LNCAP (cell line): ENCODE data around the gene ADSS1.
A peak's percentile ranks its signal among the peaks of the same experiment; 100 is the strongest.

Experiments used
- TF ChIP-seq, protein P1 (sequence below): fragments of 450-650 bp; IDR thresholded peaks from 2 replicates; pipeline ENCODE4 v1.5.1; 2017; ENCODE audit warnings: mild to moderate bottlenecking

Gene ADSS1

DNA sequence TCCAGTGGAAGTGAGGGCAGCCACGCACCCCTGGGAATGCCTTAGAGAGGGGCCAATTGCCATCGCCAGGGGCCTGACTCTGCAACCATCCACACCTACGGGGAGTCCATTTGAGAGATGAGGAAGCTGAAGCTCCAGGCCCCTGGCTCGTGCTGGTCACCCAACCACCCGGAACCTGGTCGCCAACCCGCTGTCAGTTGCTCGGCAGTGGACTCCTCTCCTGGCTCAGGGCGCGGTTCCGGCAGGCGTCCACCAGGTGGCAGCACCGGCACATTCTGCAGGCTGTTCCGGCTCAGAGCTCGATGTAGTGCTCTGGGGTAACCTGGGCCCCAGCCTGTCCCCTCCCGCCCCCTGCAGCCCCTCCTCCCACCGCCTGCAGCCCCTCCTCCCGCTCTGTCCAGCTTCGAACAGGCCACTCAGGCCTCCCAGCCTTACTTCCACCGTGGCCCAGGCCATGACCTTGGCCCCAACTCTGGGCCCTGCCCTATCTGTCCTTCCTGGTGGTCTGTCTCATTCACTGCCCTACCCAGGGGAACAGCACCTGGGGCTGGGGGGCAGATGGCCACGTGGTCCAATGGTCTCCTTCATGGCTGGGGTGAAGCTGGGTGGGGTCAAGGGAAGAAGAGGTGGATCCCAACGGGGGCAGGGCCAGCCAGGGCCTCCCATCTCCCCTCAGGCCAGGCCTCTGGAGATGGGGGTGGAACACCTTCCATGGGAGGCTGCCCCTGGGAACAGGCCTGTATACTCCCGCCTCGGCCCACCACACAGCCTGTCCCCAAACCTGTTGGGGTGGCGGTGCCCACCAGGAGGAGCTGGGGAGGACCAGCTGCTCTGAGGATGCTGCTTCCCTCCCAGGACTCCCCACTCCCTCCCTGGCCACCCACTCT, 44.7 kb downstream of the ADSS1 start:
- TF ChIP-seq, protein P1, sequence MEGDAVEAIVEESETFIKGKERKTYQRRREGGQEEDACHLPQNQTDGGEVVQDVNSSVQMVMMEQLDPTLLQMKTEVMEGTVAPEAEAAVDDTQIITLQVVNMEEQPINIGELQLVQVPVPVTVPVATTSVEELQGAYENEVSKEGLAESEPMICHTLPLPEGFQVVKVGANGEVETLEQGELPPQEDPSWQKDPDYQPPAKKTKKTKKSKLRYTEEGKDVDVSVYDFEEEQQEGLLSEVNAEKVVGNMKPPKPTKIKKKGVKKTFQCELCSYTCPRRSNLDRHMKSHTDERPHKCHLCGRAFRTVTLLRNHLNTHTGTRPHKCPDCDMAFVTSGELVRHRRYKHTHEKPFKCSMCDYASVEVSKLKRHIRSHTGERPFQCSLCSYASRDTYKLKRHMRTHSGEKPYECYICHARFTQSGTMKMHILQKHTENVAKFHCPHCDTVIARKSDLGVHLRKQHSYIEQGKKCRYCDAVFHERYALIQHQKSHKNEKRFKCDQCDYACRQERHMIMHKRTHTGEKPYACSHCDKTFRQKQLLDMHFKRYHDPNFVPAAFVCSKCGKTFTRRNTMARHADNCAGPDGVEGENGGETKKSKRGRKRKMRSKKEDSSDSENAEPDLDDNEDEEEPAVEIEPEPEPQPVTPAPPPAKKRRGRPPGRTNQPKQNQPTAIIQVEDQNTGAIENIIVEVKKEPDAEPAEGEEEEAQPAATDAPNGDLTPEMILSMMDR: peak; percentile 86

DNA sequence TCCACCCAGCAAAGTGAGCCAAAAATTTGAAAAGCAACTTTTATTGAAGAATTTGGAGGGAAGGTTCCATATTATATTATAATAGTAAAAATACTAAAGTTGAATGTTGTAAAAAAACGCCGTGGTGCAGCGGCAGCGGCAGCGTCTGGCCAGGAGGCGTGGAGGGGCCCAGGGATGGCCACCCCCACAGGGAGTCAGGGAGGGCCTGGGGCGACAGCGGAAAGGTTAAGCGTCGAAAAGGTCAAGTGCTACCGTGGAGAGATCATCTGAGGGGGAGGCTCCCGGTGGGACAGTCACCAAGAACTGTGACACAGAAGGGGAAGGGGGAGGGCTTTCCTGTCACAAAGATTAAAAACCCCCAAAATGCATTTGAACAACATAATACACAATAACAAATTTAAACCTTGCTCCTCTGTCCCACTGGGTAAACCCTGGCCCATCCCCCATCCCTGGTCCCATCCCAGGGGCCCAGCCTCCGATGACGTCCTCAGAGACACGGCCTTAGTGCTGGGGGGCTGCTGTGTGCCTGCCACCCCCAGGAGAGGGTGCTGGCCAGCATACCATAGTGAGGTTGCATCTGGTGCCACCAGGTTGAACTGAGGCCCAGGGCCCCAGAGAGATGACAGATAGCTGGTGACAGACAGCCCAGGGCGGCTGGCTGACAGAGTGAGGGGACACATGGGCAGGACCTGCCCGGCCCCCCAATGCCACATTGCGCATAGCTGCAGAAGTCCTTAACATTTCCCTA, 45.5 kb downstream of the ADSS1 start:
- TF ChIP-seq, protein P1: no peak

DNA sequence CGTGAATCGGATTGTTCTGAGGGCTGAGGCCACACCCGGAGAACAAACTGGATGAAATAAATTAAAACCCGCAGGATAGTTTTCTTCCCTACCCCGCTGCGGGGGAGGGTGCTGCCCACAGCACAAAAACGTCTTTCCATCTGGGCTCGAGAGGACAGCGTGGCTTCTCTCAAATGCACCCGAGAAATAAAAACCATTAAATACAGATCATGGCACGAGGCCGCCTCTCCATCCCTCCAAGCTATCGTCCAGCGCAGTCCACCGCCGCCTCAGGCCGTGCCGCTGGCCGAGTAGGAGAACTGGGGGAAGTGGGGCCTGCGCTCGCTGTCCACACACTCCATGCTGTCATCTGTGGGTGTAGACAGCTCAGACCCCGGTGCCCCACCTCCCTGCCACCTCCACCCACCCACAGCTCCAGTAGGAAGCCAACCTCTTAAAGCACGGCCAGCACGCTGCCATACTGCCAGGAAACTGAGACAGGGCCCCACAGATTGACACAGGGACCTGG, 46.1 kb downstream of the ADSS1 start:
- TF ChIP-seq, protein P1: no peak

DNA sequence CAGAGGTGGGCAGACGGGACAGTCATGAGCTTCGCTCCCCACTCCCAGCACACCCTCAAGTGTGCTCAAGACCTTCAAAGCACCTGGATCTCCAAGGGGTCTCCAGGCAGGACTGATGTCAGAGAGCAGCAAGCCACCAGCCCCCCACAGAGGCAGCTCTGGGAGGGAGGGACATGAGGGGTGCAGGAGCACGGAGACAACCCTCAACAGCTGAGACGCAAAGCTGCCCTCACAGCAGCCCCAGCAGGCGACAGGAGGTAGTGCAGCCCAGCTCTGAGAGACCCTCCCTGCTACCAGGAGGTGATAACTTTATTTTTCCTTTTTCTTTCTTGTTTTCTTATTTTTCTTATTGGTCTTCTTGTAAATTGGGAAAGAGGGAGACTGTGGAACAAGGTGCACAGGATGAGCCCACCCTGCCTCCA, 46.8 kb downstream of the ADSS1 start:
- TF ChIP-seq, protein P1: peak; percentile 47

DNA sequence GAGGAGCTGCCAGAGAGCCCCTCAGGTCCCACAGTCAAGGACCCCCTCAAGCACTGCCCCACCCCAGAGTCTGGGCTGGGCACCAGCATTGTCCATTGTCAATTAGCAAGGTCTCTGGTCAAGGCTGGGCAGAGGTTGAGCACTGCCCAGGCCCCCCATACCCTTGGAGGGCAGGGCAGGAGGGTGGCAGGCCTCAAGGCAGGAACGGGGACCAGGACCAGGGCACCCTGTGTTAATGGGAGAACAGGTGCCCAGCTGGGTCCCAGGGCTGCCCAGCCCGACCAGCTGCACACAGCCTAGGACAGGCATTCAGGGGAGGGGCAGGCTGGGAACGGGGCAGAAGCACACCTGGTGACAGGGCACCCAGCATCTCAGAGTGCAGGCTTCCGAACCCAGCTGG, 47.3 kb downstream of the ADSS1 start:
- TF ChIP-seq, protein P1: no peak

DNA sequence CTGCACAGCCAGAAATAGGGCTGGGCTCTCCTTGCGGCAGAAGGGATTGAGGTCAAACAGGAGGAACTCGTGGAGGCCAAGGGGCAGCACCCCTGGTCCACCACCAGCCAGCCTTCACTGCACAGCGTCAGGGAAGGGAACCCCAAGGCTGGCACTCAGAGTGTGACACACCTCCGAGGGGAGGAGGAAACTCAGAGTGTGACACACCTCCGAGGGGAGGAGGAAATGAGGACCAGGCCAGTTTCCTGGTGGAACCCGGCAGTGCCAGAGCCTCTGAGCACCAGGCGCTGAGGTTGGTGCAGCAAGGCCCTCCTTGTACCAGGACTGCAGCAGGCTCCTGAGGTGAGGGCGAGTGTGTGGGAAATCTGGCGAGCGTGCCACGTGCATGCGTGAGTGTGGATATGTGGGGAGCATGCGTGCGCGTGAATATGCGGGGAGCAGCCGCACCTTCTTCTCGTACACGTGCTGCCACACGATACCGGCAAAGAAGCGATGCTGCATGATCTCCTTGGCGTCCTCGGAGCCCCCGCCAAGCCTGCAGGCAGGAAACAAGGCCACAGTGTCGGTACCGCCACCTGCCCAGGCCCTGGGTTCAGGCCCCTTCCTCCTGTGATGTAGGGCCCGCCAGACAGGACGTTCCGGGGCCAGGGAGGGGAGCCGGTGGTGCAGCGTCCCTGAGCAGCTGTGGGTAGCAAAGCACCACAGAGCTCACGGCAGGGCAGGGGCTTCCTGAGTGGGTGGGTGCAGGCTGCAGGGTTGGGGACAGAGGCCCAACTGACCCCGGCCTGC, 48.1 kb downstream of the ADSS1 start:
- TF ChIP-seq, protein P1: no peak
